ENCODE results near the gene LYSMD2.

The LYSMD2 gene

GRCh38 chr15:51721199-51721960 lies 16.1 kb downstream of the LYSMD2 start:
- in situ Hi-C loops (cut with MboI; ENCODE audit: low sequenced_read_pairs) = no loop called here

- in situ Hi-C loops (cut with MboI; ENCODE audit: low sequenced_read_pairs) = no loop called here
These were observed 17.1 kb downstream of the LYSMD2 start for GRCh38 chr15:51720201-51720995.

GRCh38 chr15:51718746-51719145 lies 18.7 kb downstream of the LYSMD2 start:
- in situ Hi-C loops (cut with MboI; ENCODE audit: low sequenced_read_pairs) = no loop called here

GRCh38 chr15:51718219-51718618 lies 19.2 kb downstream of the LYSMD2 start:
- in situ Hi-C loops (cut with MboI; ENCODE audit: low sequenced_read_pairs) = no loop called here

- in situ Hi-C loops (cut with MboI; ENCODE audit: low sequenced_read_pairs) = no loop called here
These were observed 22.5 kb downstream of the LYSMD2 start for GRCh38 chr15:51714911-51715310.

- in situ Hi-C loops (cut with MboI; ENCODE audit: low sequenced_read_pairs) = no loop called here
These were observed 23.3 kb downstream of the LYSMD2 start for GRCh38 chr15:51714162-51714561.

GRCh38 chr15:51709031-51709430 lies 28.4 kb downstream of the LYSMD2 start:
- in situ Hi-C loops (cut with MboI; ENCODE audit: low sequenced_read_pairs) = no loop called here

- in situ Hi-C loops (cut with MboI; ENCODE audit: low sequenced_read_pairs) = no loop called here
These were observed 29.4 kb downstream of the LYSMD2 start for GRCh38 chr15:51708013-51708412.

- in situ Hi-C loops (cut with MboI; ENCODE audit: low sequenced_read_pairs) = no loop called here
These were observed 30.4 kb downstream of the LYSMD2 start for GRCh38 chr15:51706926-51707608.

GRCh38 chr15:51706291-51706690 lies 31.2 kb downstream of the LYSMD2 start:
- in situ Hi-C loops (cut with MboI; ENCODE audit: low sequenced_read_pairs) = no loop called here

GRCh38 chr15:51702710-51703109 lies 34.7 kb downstream of the LYSMD2 start:
- in situ Hi-C loops (cut with MboI; ENCODE audit: low sequenced_read_pairs) = no loop called here

GRCh38 chr15:51699373-51699772 lies 38.1 kb downstream of the LYSMD2 start:
- in situ Hi-C loops (cut with MboI; ENCODE audit: low sequenced_read_pairs) = no loop called here

- in situ Hi-C loops (cut with MboI; ENCODE audit: low sequenced_read_pairs) = no loop called here
These were observed 40.3 kb downstream of the LYSMD2 start for GRCh38 chr15:51697163-51697562.

- in situ Hi-C loops (cut with MboI; ENCODE audit: low sequenced_read_pairs) = no loop called here
These were observed 40.9 kb downstream of the LYSMD2 start for GRCh38 chr15:51696566-51696965.

GRCh38 chr15:51692154-51692553 lies 45.3 kb downstream of the LYSMD2 start:
- in situ Hi-C loops (cut with MboI; ENCODE audit: low sequenced_read_pairs) = no loop called here

GRCh38 chr15:51688863-51689262 lies 48.6 kb downstream of the LYSMD2 start:
- in situ Hi-C loops (cut with MboI; ENCODE audit: low sequenced_read_pairs) = no loop called here

GRCh38 chr15:51687565-51687964 lies 49.9 kb downstream of the LYSMD2 start:
- in situ Hi-C loops (cut with MboI; ENCODE audit: low sequenced_read_pairs) = no loop called here

- in situ Hi-C loops (cut with MboI; ENCODE audit: low sequenced_read_pairs) = no loop called here
These were observed 56.0 kb downstream of the LYSMD2 start, which contains the start of gene SCG3 for GRCh38 chr15:51681303-51681963. SCG3 (plus strand) TSS chr15:51681503; CDS start chr15:51681756, 253 bp downstream.

GRCh38 chr15:51680321-51680720 lies 57.1 kb downstream of the LYSMD2 start:
- in situ Hi-C loops (cut with MboI; ENCODE audit: low sequenced_read_pairs) = no loop called here

GRCh38 chr15:51678096-51678495 lies 59.4 kb downstream of the LYSMD2 start:
- in situ Hi-C loops (cut with MboI; ENCODE audit: low sequenced_read_pairs) = no loop called here

- in situ Hi-C loops (cut with MboI; ENCODE audit: low sequenced_read_pairs) = no loop called here
These were observed 60.0 kb downstream of the LYSMD2 start for GRCh38 chr15:51677452-51677851.
